HEK293 (cell line): ENCODE results near the gene PAQR9.

Source experiments
- BCL11A ChIP-seq: fragments of 450-650 bp; formaldehyde crosslinking; IDR thresholded peaks from 2 replicates; pipeline ENCODE4 v1.5.1; 2016; ENCODE audit warnings: low read depth, missing biosample characterization, missing genetic modification characterization
- CTCF ChIP-seq: fragments of 450-650 bp; formaldehyde crosslinking; IDR thresholded peaks from 2 replicates; pipeline ENCODE4 v1.5.1; 2016; ENCODE audit warnings: missing biosample characterization, missing genetic modification characterization
- ELK4 ChIP-seq: IDR thresholded peaks from 2 replicates; pipeline ENCODE4 v1.6.1; 2011; ENCODE audit warnings: mild to moderate bottlenecking, low read depth, low read length, borderline replicate concordance
- SCRT1 ChIP-seq: fragments of 450-650 bp; formaldehyde crosslinking; IDR thresholded peaks from 2 replicates; pipeline ENCODE4 v1.5.1; 2016; ENCODE audit warnings: missing biosample characterization, missing genetic modification characterization, borderline replicate concordance
- TCF7L2 ChIP-seq: IDR thresholded peaks from 2 replicates; pipeline ENCODE4 v1.6.1; 2011; ENCODE audit warnings: low read depth, mild to moderate bottlenecking, inconsistent platforms, low read length, moderate library complexity, borderline replicate concordance
- ZBTB44 ChIP-seq: fragments of 450-650 bp; IDR thresholded peaks from 2 replicates; pipeline ENCODE4 v1.5.1; 2018; ENCODE audit warnings: missing biosample characterization, mild to moderate bottlenecking, missing genetic modification characterization
- ZNF132 ChIP-seq: fragments of 450-650 bp; formaldehyde crosslinking; IDR thresholded peaks from 2 replicates; pipeline ENCODE4 v1.5.1; 2017; ENCODE audit warnings: missing biosample characterization, missing genetic modification characterization, borderline replicate concordance
- ZNF423 ChIP-seq: fragments of 450-650 bp; formaldehyde crosslinking; IDR thresholded peaks from 2 replicates; pipeline ENCODE4 v1.5.1; 2016; ENCODE audit warnings: missing biosample characterization, missing genetic modification characterization
- ZNF549 ChIP-seq: fragments of 450-650 bp; IDR thresholded peaks from 2 replicates; pipeline ENCODE4 v1.5.1; 2018; ENCODE audit warnings: missing biosample characterization, missing genetic modification characterization, mild to moderate bottlenecking, inconsistent platforms, moderate library complexity
- ZNF580 ChIP-seq: fragments of 450-650 bp; formaldehyde crosslinking; IDR thresholded peaks from 2 replicates; pipeline ENCODE4 v1.5.1; 2016; ENCODE audit warnings: missing biosample characterization, missing genetic modification characterization
- ZNF645 ChIP-seq: fragments of 450-650 bp; formaldehyde crosslinking; IDR thresholded peaks from 2 replicates; pipeline ENCODE4; 2016; ENCODE audit warnings: missing biosample characterization, missing genetic modification characterization
- ZSCAN18 ChIP-seq: fragments of 450-650 bp; formaldehyde crosslinking; IDR thresholded peaks from 2 replicates; pipeline ENCODE4 v1.5.1; 2016; ENCODE audit warnings: missing biosample characterization, missing genetic modification characterization
- ZSCAN4 ChIP-seq: fragments of 450-650 bp; formaldehyde crosslinking; IDR thresholded peaks from 2 replicates; pipeline ENCODE4 v1.5.1; 2017; ENCODE audit warnings: missing biosample characterization, missing genetic modification characterization
- ZSCAN5A ChIP-seq: fragments of 450-650 bp; formaldehyde crosslinking; IDR thresholded peaks from 2 replicates; pipeline ENCODE4 v1.5.1; 2016; ENCODE audit warnings: missing biosample characterization, missing genetic modification characterization

- no peak for TF ChIP-seq ZNF645 (tag by site-specific recombination)
- no peak for TF ChIP-seq CTCF (tag by site-specific recombination)
- TF ChIP-seq BCL11A (tag by site-specific recombination): no peak
- no peak for TF ChIP-seq ZSCAN18
- TF ChIP-seq ZNF132 (tag by site-specific recombination): no peak
- TF ChIP-seq ELK4: no peak
- no peak for TF ChIP-seq TCF7L2
- no peak for TF ChIP-seq ZSCAN4 (tag by site-specific recombination)
- TF ChIP-seq ZBTB44 (tag by site-specific recombination): no peak
- TF ChIP-seq SCRT1 (tag by site-specific recombination): no peak
- TF ChIP-seq ZSCAN5A (tag by site-specific recombination): no peak
- TF ChIP-seq ZNF549: no peak
- TF ChIP-seq ZNF580 (tag by site-specific recombination): no peak
- no peak for TF ChIP-seq ZNF423 (tag by site-specific recombination)
Measured at GRCh38 chr3:142931222-142931621, 32.3 kb downstream of the PAQR9 start.
